Colonic mucosa (tissue), 4 donors: ENCODE results near the gene NPHS1. TPM values are rescaled to one million over a fixed set of nuclear protein-coding genes. Genes with fewer than 3 reads are reported as not detected.
"Not testable (repeated sequence)": the region's sequence is repeated elsewhere in the genome, so short reads cannot be mapped to it uniquely, and the experiment has no call there.

ENCODE experiments used
- DNase-seq: peaks from one replicate; pipeline ENCODE4 v3.0.0-alpha.2; 2020
- H3K27ac ChIP-seq: fragments of 200-600 bp; one replicate; pipeline ENCODE4 v1.8.0; 2021
- H3K27me3 ChIP-seq: fragments of 200-600 bp; one replicate; pipeline ENCODE4 v1.8.0; 2021
- H3K36me3 ChIP-seq: fragments of 200-600 bp; one replicate; pipeline ENCODE4 v1.8.0; 2021
- H3K4me1 ChIP-seq: fragments of 200-600 bp; one replicate; pipeline ENCODE4 v1.8.0; 2021; ENCODE audit warnings: mild to moderate bottlenecking
- H3K4me3 ChIP-seq: fragments of 200-600 bp; one replicate; pipeline ENCODE4 v1.8.0; 2021
- H3K9ac ChIP-seq, 2 donors: one replicate each; pipeline ENCODE4 v1.7.0; 2013; ENCODE audit warnings: control low read depth in 2 of 2, low read depth in 2 of 2, low read length in 2 of 2
- H3K9me3 ChIP-seq: fragments of 200-600 bp; one replicate; pipeline ENCODE4 v1.8.0; 2021
- intact Hi-C: fragments of 100-400 bp; cut with DNase I; formaldehyde crosslinking; loops from one replicate; pipeline ENCODE4 v1.14.1; 2022
- total RNA-seq, 2 donors: library from RNA; stranded (reverse); fragmentation: NEBNext Ultra II Directional in 1 of 2; extraction: Animal tissue kit (Norgen Biotek cat#: 25700) in 1 of 2; gene quantifications; one replicate each; pipeline ENCODE4 v1.2.1, GENCODE V29; 2021
- TF ChIP-seq, protein P1 (sequence below): fragments of 200-600 bp; IDR thresholded peaks from one replicate; pipeline ENCODE4 v1.8.0; 2022; ENCODE audit warnings: antibody characterized with exemption, mild to moderate bottlenecking
- donor health status: healthy.
- donor health status: DM: no; HTN: no; CAD: no.
- donor health status: DM: no; HTN: no; CAD: no.

Gene NPHS1
- total RNA-seq, 2 donors from 2014 or later = not detected

DNA sequence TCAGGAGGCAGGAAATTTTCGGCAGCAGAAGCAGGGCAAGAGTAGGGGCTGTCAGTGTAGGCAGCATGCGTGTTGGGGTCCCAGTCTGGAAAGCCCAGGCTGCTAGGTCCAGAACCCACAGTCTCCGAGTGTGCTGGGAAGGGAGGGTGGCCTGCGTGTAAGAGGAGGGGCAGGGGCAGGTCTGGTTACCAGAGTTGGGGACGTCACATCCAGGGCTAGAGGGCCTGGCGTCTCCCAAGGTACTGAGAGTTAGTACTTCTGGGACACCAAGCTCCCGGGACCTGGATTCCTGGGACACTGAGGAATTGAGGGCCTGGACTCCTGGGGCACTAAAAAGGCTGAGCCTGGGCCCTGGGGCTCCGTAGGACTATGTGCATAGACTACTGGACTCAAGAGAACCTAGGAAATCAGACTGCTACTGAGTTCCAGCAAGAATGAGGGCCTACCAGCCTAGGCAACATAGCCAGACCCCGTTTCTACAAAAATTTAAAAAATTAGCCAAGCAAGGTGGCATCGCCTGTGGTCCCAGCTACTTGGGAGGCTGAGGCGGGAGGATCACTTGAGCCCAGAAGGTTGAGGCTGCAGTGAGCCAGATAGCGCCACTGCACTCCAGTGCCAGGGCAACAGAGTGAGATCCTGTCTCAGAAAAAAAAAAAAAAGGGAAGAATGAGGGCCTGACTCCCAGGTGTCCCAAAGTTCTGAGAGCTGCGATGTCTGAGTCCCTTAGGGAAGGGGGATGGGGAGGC is 45.6 kb upstream of the NPHS1 start:
- H3K9ac ChIP-seq = peak overlapping the region in 1 of 2 donors; percentile 89
- no peak for DNase-seq
- peaks cover 3% of the 10 kb centered on the region for H3K4me1 ChIP-seq
- intact Hi-C loops = loop anchor here (5.0 kb wide), 1 partner anchor 34 kb away; no protein-coding TSS in a partner anchor
- no peaks in the 10 kb centered on the region for H3K9me3 ChIP-seq
- H3K36me3 ChIP-seq = no peaks in the 10 kb centered on the region
- peak overlapping the region; percentile 46 for H3K4me3 ChIP-seq
- H3K27me3 ChIP-seq = no peaks in the 10 kb centered on the region
- TF ChIP-seq, protein P1, sequence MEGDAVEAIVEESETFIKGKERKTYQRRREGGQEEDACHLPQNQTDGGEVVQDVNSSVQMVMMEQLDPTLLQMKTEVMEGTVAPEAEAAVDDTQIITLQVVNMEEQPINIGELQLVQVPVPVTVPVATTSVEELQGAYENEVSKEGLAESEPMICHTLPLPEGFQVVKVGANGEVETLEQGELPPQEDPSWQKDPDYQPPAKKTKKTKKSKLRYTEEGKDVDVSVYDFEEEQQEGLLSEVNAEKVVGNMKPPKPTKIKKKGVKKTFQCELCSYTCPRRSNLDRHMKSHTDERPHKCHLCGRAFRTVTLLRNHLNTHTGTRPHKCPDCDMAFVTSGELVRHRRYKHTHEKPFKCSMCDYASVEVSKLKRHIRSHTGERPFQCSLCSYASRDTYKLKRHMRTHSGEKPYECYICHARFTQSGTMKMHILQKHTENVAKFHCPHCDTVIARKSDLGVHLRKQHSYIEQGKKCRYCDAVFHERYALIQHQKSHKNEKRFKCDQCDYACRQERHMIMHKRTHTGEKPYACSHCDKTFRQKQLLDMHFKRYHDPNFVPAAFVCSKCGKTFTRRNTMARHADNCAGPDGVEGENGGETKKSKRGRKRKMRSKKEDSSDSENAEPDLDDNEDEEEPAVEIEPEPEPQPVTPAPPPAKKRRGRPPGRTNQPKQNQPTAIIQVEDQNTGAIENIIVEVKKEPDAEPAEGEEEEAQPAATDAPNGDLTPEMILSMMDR = no peak
- H3K27ac ChIP-seq = peak overlapping the region; percentile 89

GRCh38 chr19:35896643-35897040 is 44.3 kb upstream of the NPHS1 start:
- Histone ChIP-seq H3K36me3 (no peaks in the 10 kb centered on the region), H3K9ac (no peak overlapping the region), H3K27ac (no peak overlapping the region), H3K9me3 (no peaks in the 10 kb centered on the region), H3K27me3 (no peaks in the 10 kb centered on the region), H3K4me1 (peaks cover 3% of the 10 kb centered on the region), H3K4me3 (no peak overlapping the region)
- intact Hi-C loops = loop anchor here (5.0 kb wide), 1 partner anchor 36 kb away; no protein-coding TSS in a partner anchor
- no peak for DNase-seq
- TF ChIP-seq, protein P1 = no peak

DNA sequence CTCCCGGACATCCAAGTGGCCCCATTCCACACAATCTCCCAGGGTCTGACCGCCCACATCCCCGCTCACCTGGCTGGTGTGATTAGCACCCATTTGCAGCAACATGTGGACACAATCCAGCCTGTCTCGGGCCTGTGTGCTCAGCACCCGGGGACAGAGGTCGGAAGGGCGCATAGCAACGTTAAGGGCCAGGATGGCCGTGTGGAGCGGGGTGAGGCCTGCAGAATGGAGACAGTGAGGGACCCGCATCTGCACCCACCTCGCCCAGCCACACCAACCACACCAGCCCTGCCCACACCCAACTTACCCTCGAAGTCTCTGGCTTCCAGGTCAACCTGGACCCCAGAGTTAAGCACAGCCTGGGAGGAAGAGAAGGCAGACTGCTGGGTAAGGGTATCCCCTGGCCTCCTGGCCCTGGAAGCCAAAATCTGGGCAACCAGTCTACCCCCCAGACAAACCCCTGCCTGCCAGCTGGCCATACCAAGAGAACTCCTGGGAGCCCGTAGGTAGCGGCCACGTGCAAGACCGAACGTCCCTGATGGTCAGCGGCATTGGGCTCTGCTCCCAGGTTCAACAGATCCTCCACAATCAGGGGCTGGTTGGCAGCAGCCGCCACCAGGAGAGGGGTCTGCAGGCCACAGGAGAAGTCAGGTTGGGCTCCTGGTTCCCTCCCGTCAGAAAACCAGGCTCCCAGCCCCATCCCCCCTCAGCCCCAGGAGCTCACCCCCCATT is 43.8 kb upstream of the NPHS1 start:
- peaks cover 3% of the 10 kb centered on the region for H3K4me1 ChIP-seq
- no peak overlapping the region for H3K27ac ChIP-seq
- H3K9ac ChIP-seq = no peak overlapping the region
- H3K36me3 ChIP-seq = no peaks in the 10 kb centered on the region
- DNase-seq = no peak
- H3K4me3 ChIP-seq = no peak overlapping the region
- H3K9me3 ChIP-seq = no peaks in the 10 kb centered on the region
- intact Hi-C loops = loop anchor here (5.0 kb wide), 1 partner anchor 36 kb away; no protein-coding TSS in a partner anchor
- H3K27me3 ChIP-seq = no peaks in the 10 kb centered on the region
- TF ChIP-seq, protein P1 = no peak

GRCh38 chr19:35894342-35894741 is 42.0 kb upstream of the NPHS1 start:
- H3K4me3 ChIP-seq = no peak overlapping the region
- no peaks in the 10 kb centered on the region for H3K36me3 ChIP-seq
- H3K27ac ChIP-seq = no peak overlapping the region
- H3K9me3 ChIP-seq = no peaks in the 10 kb centered on the region
- no peak for DNase-seq
- peaks cover 3% of the 10 kb centered on the region for H3K4me1 ChIP-seq
- H3K27me3 ChIP-seq = no peaks in the 10 kb centered on the region
- intact Hi-C loops = no loop called here
- H3K9ac ChIP-seq = no peak overlapping the region
- TF ChIP-seq, protein P1 = no peak

DNA sequence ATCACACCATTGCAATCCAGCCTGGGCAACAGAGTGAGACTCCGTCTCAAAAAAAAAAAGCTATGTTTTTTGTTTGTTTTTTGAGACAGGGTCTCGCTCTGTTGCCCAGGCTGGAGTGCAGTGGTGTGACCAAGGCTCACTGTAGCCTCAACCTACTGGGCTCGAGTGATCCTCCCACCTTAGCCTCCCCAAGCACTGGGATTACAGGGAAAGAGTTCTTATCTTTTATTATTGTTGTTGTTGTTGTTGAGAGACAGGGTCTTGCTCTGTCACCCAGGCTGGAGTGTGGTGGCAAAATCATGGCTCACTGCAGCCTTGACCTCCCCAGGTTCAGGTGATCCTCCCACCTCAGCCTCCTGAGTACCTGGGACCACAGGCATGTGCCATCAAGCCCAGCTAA is 39.5 kb upstream of the NPHS1 start:
- H3K4me1 ChIP-seq, H3K27ac ChIP-seq, H3K36me3 ChIP-seq, intact Hi-C loops, H3K9me3 ChIP-seq, H3K27me3 ChIP-seq, DNase-seq, H3K9ac ChIP-seq, H3K4me3 ChIP-seq: not testable (repeated sequence)
